Adipocyte (in vitro differentiated cells): ENCODE measurements around the gene HSDL2.
A peak's percentile ranks its signal among the peaks of the same experiment; 100 is the strongest.

Source experiments
- DNase-seq: peaks from one replicate; pipeline ENCODE4 v3.0.0-alpha.2; 2015; ENCODE audit warnings: low read depth
- H3K27me3 ChIP-seq: replicated peaks from 2 replicates; pipeline ENCODE4 v1.7.0; 2013; ENCODE audit warnings: mild to moderate bottlenecking, low read length, moderate library complexity; ENCODE audit not compliant: control insufficient read depth, insufficient read depth
- H3K36me3 ChIP-seq: 2 replicates; pipeline ENCODE4 v1.7.0; 2013; ENCODE audit warnings: low read length, mild to moderate bottlenecking, moderate library complexity; ENCODE audit not compliant: control insufficient read depth, insufficient read depth, severe bottlenecking
- H3K4me1 ChIP-seq: 2 replicates; pipeline ENCODE4 v1.7.0; 2013; ENCODE audit warnings: mild to moderate bottlenecking, low read length, moderate library complexity; ENCODE audit not compliant: control insufficient read depth, insufficient read depth
- H3K4me3 ChIP-seq: 2 replicates; pipeline ENCODE4 v1.7.0; 2013; ENCODE audit warnings: mild to moderate bottlenecking, low read length, moderate library complexity
- H3K9ac ChIP-seq: 2 replicates; pipeline ENCODE4 v1.7.0; 2013; ENCODE audit warnings: mild to moderate bottlenecking, low read length, moderate library complexity
- H3K9me3 ChIP-seq: 2 replicates; pipeline ENCODE4 v1.7.0; 2013; ENCODE audit warnings: mild to moderate bottlenecking, low read length, moderate library complexity; ENCODE audit not compliant: control insufficient read depth

HSDL2 gene

GRCh38 chr9:112380102-112380824 is at the start of gene HSDL2:
Gene HSDL2, plus strand, starts transcription at chr9:112380108. Its CDS starts 56 bp downstream, at chr9:112380164.
- peaks cover 58% of the 10 kb centered on the region for H3K4me1 ChIP-seq
- peak within 1 kb of the TSS; percentile 89 for H3K4me3 ChIP-seq
- H3K9ac ChIP-seq: peak within 1 kb of the TSS; percentile 100
- DNase-seq: peak; percentile 77
- no peaks in the 10 kb centered on the region for H3K27me3 ChIP-seq
- H3K9me3 ChIP-seq: no peaks in the 10 kb centered on the region
- no peaks in the 10 kb centered on the region for H3K36me3 ChIP-seq

- peak overlapping the region; percentile 98 for H3K9ac ChIP-seq
- no peaks in the 10 kb centered on the region for H3K36me3 ChIP-seq
- DNase-seq: peak; percentile 22
- peaks cover 35% of the 10 kb centered on the region for H3K4me1 ChIP-seq
- peak overlapping the region; percentile 96 for H3K4me3 ChIP-seq
- H3K27me3 ChIP-seq: no peaks in the 10 kb centered on the region
- no peaks in the 10 kb centered on the region for H3K9me3 ChIP-seq
These were observed 48.3 kb upstream of the HSDL2 start for GRCh38 chr9:112331674-112331952.

- H3K9me3 ChIP-seq: no peaks in the 10 kb centered on the region
- H3K4me3 ChIP-seq: peak overlapping the region; percentile 96
- no peaks in the 10 kb centered on the region for H3K27me3 ChIP-seq
- DNase-seq: peak; percentile 45
- peak overlapping the region; percentile 98 for H3K9ac ChIP-seq
- peaks cover 35% of the 10 kb centered on the region for H3K4me1 ChIP-seq
- no peaks in the 10 kb centered on the region for H3K36me3 ChIP-seq
These were observed 47.7 kb upstream of the HSDL2 start for GRCh38 chr9:112332214-112332613.

GRCh38 chr9:112332674-112332976 is 47.3 kb upstream of the HSDL2 start:
- H3K4me3 ChIP-seq: peak overlapping the region; percentile 96
- peaks cover 31% of the 10 kb centered on the region for H3K4me1 ChIP-seq
- no peaks in the 10 kb centered on the region for H3K36me3 ChIP-seq
- peak overlapping the region; percentile 98 for H3K9ac ChIP-seq
- no peak for DNase-seq
- no peaks in the 10 kb centered on the region for H3K9me3 ChIP-seq
- H3K27me3 ChIP-seq: no peaks in the 10 kb centered on the region

GRCh38 chr9:112332977-112333638 is 46.8 kb upstream of the HSDL2 start, which contains the start of gene PTBP3:
Gene PTBP3, minus strand, starts transcription at chr9:112333619. Its CDS starts 35,754 bp downstream, at chr9:112297865.
- peak within 1 kb of the TSS; percentile 98 for H3K9ac ChIP-seq

GRCh38 chr9:112333639-112334431 is 46.1 kb upstream of the HSDL2 start:
- DNase-seq: peak; percentile 99
- H3K4me1 ChIP-seq: peaks cover 29% of the 10 kb centered on the region
- no peaks in the 10 kb centered on the region for H3K27me3 ChIP-seq
- H3K4me3 ChIP-seq: peak overlapping the region; percentile 96
- H3K9me3 ChIP-seq: no peaks in the 10 kb centered on the region
- H3K9ac ChIP-seq: peak overlapping the region; percentile 98
- no peaks in the 10 kb centered on the region for H3K36me3 ChIP-seq

More at GRCh38 chr9:112332977-112333638, 46.8 kb upstream of the HSDL2 start, which contains the start of gene PTBP3:
- Histone ChIP-seq H3K4me3 (peak within 1 kb of the TSS; percentile 96), H3K9me3 (no peaks in the 10 kb centered on the region), H3K27me3 (no peaks in the 10 kb centered on the region), H3K4me1 (peaks cover 26% of the 10 kb centered on the region), H3K36me3 (no peaks in the 10 kb centered on the region)
- DNase-seq: peak; percentile 81

- Histone ChIP-seq H3K36me3 (no peaks in the 10 kb centered on the region), H3K4me3 (peak overlapping the region; percentile 90), H3K9me3 (no peaks in the 10 kb centered on the region), H3K27me3 (no peaks in the 10 kb centered on the region), H3K4me1 (peaks cover 30% of the 10 kb centered on the region), H3K9ac (peak overlapping the region; percentile 96)
- DNase-seq: peak; percentile 57
These were observed 45.5 kb upstream of the HSDL2 start for GRCh38 chr9:112334432-112334841.

GRCh38 chr9:112337547-112337946 is 42.4 kb upstream of the HSDL2 start:
- Histone ChIP-seq H3K36me3 (no peaks in the 10 kb centered on the region), H3K9ac (no peak overlapping the region), H3K4me1 (peaks cover 21% of the 10 kb centered on the region), H3K4me3 (no peak overlapping the region), H3K27me3 (no peaks in the 10 kb centered on the region), H3K9me3 (no peaks in the 10 kb centered on the region)
- no peak for DNase-seq

GRCh38 chr9:112338561-112338960 is 41.3 kb upstream of the HSDL2 start:
- peak; percentile 64 for DNase-seq
- Histone ChIP-seq H3K27me3 (no peaks in the 10 kb centered on the region), H3K9ac (no peak overlapping the region), H3K36me3 (no peaks in the 10 kb centered on the region), H3K4me3 (no peak overlapping the region), H3K9me3 (no peaks in the 10 kb centered on the region), H3K4me1 (peaks cover 21% of the 10 kb centered on the region)

GRCh38 chr9:112339886-112340285 is 40.0 kb upstream of the HSDL2 start:
- H3K4me3 ChIP-seq: no peak overlapping the region
- no peaks in the 10 kb centered on the region for H3K36me3 ChIP-seq
- no peaks in the 10 kb centered on the region for H3K27me3 ChIP-seq
- DNase-seq: no peak
- peaks cover 16% of the 10 kb centered on the region for H3K4me1 ChIP-seq
- no peak overlapping the region for H3K9ac ChIP-seq
- no peaks in the 10 kb centered on the region for H3K9me3 ChIP-seq

GRCh38 chr9:112341730-112342129 is 38.2 kb upstream of the HSDL2 start:
- DNase-seq: peak; percentile 37
- Histone ChIP-seq H3K36me3 (no peaks in the 10 kb centered on the region), H3K9ac (peak overlapping the region; percentile 55), H3K4me1 (peaks cover 15% of the 10 kb centered on the region), H3K27me3 (no peaks in the 10 kb centered on the region), H3K4me3 (no peak overlapping the region), H3K9me3 (no peaks in the 10 kb centered on the region)
